ENCODE measurements around the gene ARHGAP4. TPM values are rescaled to one million over a fixed set of nuclear protein-coding genes. Genes with fewer than 3 reads are reported as not detected.

Gene ARHGAP4
- polyA plus RNA-seq, 3 donors, result 51.5 to 508 (median 64.4) TPM

DNA sequence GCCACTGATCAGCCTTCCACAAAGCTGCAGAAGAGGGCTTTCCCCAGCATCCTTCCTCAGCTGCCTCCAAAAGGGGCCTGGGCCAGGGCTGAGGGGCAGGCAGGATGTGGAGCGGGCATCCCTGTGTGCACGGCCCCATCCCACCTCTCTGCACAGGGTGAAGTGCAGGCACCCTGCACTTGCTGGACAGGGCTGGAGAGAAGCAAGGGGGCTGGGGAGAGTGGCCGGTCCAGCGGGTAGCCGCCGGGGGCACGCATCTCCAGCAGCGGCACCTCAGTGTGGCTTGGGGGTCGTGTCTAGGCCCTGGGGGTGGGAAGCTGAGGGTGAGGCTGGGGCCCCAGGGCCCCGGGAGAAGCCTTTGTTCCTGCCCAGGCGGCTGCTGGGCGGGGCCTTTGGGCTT is 18.6 kb downstream of the ARHGAP4 start:
- peaks cover 29 to 32% of the 10 kb centered on the region in 2 donors for H3K4me1 ChIP-seq (ENCODE audit: control insufficient read depth in 1 of 2, insufficient read depth in 2 of 2, low read length in 2 of 2)
- WGBS (ENCODE audit: insufficient coverage), result no CpG with 5 or more reads among the region's 12 CpGs
- DNase-seq, result no peak
- no peak overlapping the region for H3K27ac ChIP-seq (ENCODE audit: low read depth in 1 of 2, low read length in 2 of 2)
- H3K27me3 Mint-ChIP-seq (ENCODE audit: low read depth in 3 of 3), result peaks cover 0 to 45% (median 3%) of the 10 kb centered on the region in 3 donors
- no peaks in the 10 kb centered on the region for H3K9me3 ChIP-seq (replicated peaks in 1 of 2; ENCODE audit: control insufficient read depth in 1 of 2, insufficient read depth in 1 of 2, low read length in 2 of 2)
- H3K4me3 ChIP-seq (replicated peaks in 1 of 3; ENCODE audit: low read depth in 2 of 3, low read length in 3 of 3), result no peak overlapping the region
- no peak overlapping the region for H2AFZ ChIP-seq (ENCODE audit: insufficient read depth, low read depth, low read length, poor library complexity, severe bottlenecking)
- no peak overlapping the region for H3K4me2 ChIP-seq (replicated peaks; ENCODE audit: extremely low read depth, low read length, poor library complexity, severe bottlenecking)
- H3K27me3 ChIP-seq (ENCODE audit: control insufficient read depth in 2 of 2, insufficient read depth in 2 of 2, low read length in 2 of 2), result no peaks in the 10 kb centered on the region
- peaks cover 0 to 10% (median 2%) of the 10 kb centered on the region in 7 donors for H3K9me3 Mint-ChIP-seq
- no peak for TF ChIP-seq CTCF (IDR thresholded peaks at IDR 0.05)
- peaks cover 13 to 39% of the 10 kb centered on the region in 2 donors for H3K36me3 Mint-ChIP-seq
- H3K79me2 ChIP-seq (ENCODE audit: insufficient read depth, low read length), result no peaks in the 10 kb centered on the region
- H3K36me3 ChIP-seq (replicated peaks in 1 of 2; ENCODE audit: control insufficient read depth in 1 of 2, insufficient read depth in 2 of 2, low read length in 2 of 2), result peaks cover 42 to 43% of the 10 kb centered on the region in 2 donors
- H3K27ac Mint-ChIP-seq, result no peak overlapping the region
- peaks cover 64% of the 10 kb centered on the region for H4K20me1 ChIP-seq (ENCODE audit: insufficient read depth, low read length)
- intact Hi-C loops (cut with micrococcal nuclease), result no loop called here
- no peak overlapping the region for H3K4me3 Mint-ChIP-seq
- no peak overlapping the region for H3K9ac ChIP-seq (ENCODE audit: insufficient read depth, low read length, poor library complexity, severe bottlenecking)
- H3K4me1 Mint-ChIP-seq, result peaks cover 34% of the 10 kb centered on the region

DNA sequence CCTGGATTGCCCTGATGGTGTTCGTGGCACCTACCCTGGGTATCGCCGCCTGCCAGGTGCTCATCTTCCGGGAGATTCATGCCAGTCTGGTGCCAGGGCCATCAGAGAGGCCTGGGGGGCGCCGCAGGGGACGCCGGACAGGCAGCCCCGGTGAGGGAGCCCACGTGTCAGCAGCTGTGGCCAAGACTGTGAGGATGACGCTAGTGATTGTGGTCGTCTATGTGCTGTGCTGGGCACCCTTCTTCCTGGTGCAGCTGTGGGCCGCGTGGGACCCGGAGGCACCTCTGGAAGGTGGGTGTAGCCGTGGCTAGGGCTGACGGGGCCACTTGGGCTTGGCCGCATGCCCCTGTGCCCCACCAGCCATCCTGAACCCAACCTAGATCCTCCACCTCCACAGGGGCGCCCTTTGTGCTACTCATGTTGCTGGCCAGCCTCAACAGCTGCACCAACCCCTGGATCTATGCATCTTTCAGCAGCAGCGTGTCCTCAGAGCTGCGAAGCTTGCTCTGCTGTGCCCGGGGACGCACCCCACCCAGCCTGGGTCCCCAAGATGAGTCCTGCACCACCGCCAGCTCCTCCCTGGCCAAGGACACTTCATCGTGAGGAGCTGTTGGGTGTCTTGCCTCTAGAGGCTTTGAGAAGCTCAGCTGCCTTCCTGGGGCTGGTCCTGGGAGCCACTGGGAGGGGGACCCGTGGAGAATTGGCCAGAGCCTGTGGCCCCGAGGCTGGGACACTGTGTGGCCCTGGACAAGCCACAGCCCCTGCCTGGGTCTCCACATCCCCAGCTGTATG is 19.7 kb downstream of the ARHGAP4 start:
- peaks cover 31 to 32% of the 10 kb centered on the region in 2 donors for H3K36me3 ChIP-seq (replicated peaks in 1 of 2; ENCODE audit: control insufficient read depth in 1 of 2, insufficient read depth in 2 of 2, low read length in 2 of 2)
- H3K27me3 ChIP-seq (ENCODE audit: control insufficient read depth in 2 of 2, insufficient read depth in 2 of 2, low read length in 2 of 2), result no peaks in the 10 kb centered on the region
- WGBS (ENCODE audit: insufficient coverage), result 69% methylated on average over 7 of the region's 27 CpGs
- H4K20me1 ChIP-seq (ENCODE audit: insufficient read depth, low read length), result peaks cover 53% of the 10 kb centered on the region
- H3K9ac ChIP-seq (ENCODE audit: insufficient read depth, low read length, poor library complexity, severe bottlenecking), result no peak overlapping the region
- H3K9me3 ChIP-seq (replicated peaks in 1 of 2; ENCODE audit: control insufficient read depth in 1 of 2, insufficient read depth in 1 of 2, low read length in 2 of 2), result no peaks in the 10 kb centered on the region
- peaks cover 41 to 44% of the 10 kb centered on the region in 2 donors for H3K4me1 ChIP-seq (ENCODE audit: control insufficient read depth in 1 of 2, insufficient read depth in 2 of 2, low read length in 2 of 2)
- no peak overlapping the region for H3K4me2 ChIP-seq (replicated peaks; ENCODE audit: extremely low read depth, low read length, poor library complexity, severe bottlenecking)
- H3K79me2 ChIP-seq (ENCODE audit: insufficient read depth, low read length), result no peaks in the 10 kb centered on the region
- peaks cover 45% of the 10 kb centered on the region for H3K4me1 Mint-ChIP-seq
- peak overlapping the region in 1 of 2 donors; percentile 28 for H3K27ac ChIP-seq (ENCODE audit: low read depth in 1 of 2, low read length in 2 of 2)
- peaks cover 0 to 10% (median 0%) of the 10 kb centered on the region in 7 donors for H3K9me3 Mint-ChIP-seq
- no peak for TF ChIP-seq CTCF (IDR thresholded peaks at IDR 0.05)
- H3K4me3 Mint-ChIP-seq, result no peak overlapping the region
- peaks cover 0 to 41% (median 3%) of the 10 kb centered on the region in 3 donors for H3K27me3 Mint-ChIP-seq (ENCODE audit: low read depth in 3 of 3)
- H2AFZ ChIP-seq (ENCODE audit: insufficient read depth, low read depth, low read length, poor library complexity, severe bottlenecking), result no peak overlapping the region
- H3K27ac Mint-ChIP-seq, result peak overlapping the region in 1 of 7 donors; percentile 36
- intact Hi-C loops (cut with micrococcal nuclease), result no loop called here
- peaks cover 7 to 28% of the 10 kb centered on the region in 2 donors for H3K36me3 Mint-ChIP-seq
- H3K4me3 ChIP-seq (replicated peaks in 1 of 3; ENCODE audit: low read depth in 2 of 3, low read length in 3 of 3), result no peak overlapping the region
- DNase-seq, result no peak
